SU-DHL-6 (cell line): ENCODE results near the gene UNC5C.

Experiments
- CTCF ChIP-seq: fragments of 200-600 bp; sonication (generic); IDR thresholded peaks from one replicate; pipeline ENCODE4 v1.5.1; 2017; ENCODE audit warnings: antibody characterized with exemption, mild to moderate bottlenecking, low read length, moderate library complexity; ENCODE audit not compliant: insufficient read depth, poor library complexity, severe bottlenecking
- EZH2phosphoT487 ChIP-seq: fragments of 200-600 bp; sonication (generic), shearing (Covaris generic); conservative IDR thresholded peaks from 2 replicates; pipeline ENCODE4 v1.6.1; 2018; ENCODE audit warnings: mild to moderate bottlenecking, antibody characterized with exemption, low read length, moderate library complexity, mixed read lengths

DNA sequence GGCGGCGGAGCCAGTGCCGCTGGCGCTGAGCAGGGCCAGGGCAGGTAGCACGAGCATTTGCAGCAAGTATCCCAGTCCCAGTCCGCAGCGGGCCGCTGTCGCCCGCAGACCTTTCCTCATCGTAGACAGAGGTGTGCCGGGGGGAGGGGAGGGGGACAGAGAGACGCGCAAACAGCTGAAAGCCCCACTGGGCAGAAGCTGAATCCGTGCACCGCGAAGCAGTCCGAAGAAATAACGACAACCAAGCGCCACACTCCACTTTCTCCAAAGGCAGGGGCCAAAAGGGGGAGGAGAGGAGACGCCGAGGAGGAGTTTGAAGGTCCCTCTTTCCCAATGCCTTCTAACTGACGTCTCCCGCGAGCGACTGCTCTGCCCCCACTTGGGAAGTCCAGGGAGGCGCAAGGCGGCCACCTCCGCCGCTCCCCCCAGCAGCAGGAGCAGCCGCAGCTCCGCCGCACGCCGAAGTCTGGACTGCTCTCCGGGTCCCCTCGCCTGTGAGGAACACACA, at the start of gene UNC5C:
- no peak for TF ChIP-seq CTCF
- no peak for TF ChIP-seq EZH2phosphoT487
